OCI-LY3 (cell line): Measurements from ENCODE around the gene CD99L2.

Experiments used
- EZH2phosphoT487 ChIP-seq: fragments of 200-600 bp; shearing (Covaris generic); IDR thresholded peaks from 2 replicates; pipeline ENCODE4 v1.6.1; 2018; ENCODE audit warnings: antibody characterized with exemption, mixed run types, low read depth
- TF ChIP-seq, protein P1 (sequence below): fragments of 200-600, 300-600 bp; sonication (generic); IDR thresholded peaks from 2 replicates; pipeline ENCODE4 v1.5.1; 2014; ENCODE audit warnings: antibody characterized with exemption, low read length, low read depth

GRCh38 chrX:150944233-150944632 lies 45.8 kb upstream of the CD99L2 start:
- TF ChIP-seq, protein P1, sequence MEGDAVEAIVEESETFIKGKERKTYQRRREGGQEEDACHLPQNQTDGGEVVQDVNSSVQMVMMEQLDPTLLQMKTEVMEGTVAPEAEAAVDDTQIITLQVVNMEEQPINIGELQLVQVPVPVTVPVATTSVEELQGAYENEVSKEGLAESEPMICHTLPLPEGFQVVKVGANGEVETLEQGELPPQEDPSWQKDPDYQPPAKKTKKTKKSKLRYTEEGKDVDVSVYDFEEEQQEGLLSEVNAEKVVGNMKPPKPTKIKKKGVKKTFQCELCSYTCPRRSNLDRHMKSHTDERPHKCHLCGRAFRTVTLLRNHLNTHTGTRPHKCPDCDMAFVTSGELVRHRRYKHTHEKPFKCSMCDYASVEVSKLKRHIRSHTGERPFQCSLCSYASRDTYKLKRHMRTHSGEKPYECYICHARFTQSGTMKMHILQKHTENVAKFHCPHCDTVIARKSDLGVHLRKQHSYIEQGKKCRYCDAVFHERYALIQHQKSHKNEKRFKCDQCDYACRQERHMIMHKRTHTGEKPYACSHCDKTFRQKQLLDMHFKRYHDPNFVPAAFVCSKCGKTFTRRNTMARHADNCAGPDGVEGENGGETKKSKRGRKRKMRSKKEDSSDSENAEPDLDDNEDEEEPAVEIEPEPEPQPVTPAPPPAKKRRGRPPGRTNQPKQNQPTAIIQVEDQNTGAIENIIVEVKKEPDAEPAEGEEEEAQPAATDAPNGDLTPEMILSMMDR, result no peak
- no peak for TF ChIP-seq EZH2phosphoT487
